Stimulated activated CD8-positive, alpha-beta memory T cell treated with anti-CD3 and anti-CD28 coated beads, Interleukin-12 subunit alpha, Interleukin-12 subunit beta, amount 100 ng/mL, for 1 hour (primary cell): ENCODE measurements around the gene ARHGAP20.

ENCODE experiments used
- DNase-seq: peaks from one replicate; pipeline ENCODE4 v3.0.0-alpha.2; 2020; ENCODE audit warnings: low read depth

ARHGAP20 gene

GRCh38 chr11:110614031-110614430 is 98.2 kb downstream of the ARHGAP20 start:
- no peak for DNase-seq

- DNase-seq: no peak
Observed at GRCh38 chr11:110613197-110613918, 98.9 kb downstream of the ARHGAP20 start.

- no peak for DNase-seq
Observed at GRCh38 chr11:110606415-110606814, 105.8 kb downstream of the ARHGAP20 start.

- DNase-seq: no peak
Observed at GRCh38 chr11:110601936-110602335, 110.3 kb downstream of the ARHGAP20 start.

- DNase-seq: no peak
Observed at GRCh38 chr11:110600322-110600721, 111.9 kb downstream of the ARHGAP20 start.

GRCh38 chr11:110599207-110599606 is 113.0 kb downstream of the ARHGAP20 start:
- no peak for DNase-seq

GRCh38 chr11:110598725-110599124 is 113.5 kb downstream of the ARHGAP20 start:
- DNase-seq: no peak

- no peak for DNase-seq
Observed at GRCh38 chr11:110587972-110588371, 124.3 kb downstream of the ARHGAP20 start.

- DNase-seq: no peak
Observed at GRCh38 chr11:110587129-110587528, 125.1 kb downstream of the ARHGAP20 start.

- no peak for DNase-seq
Observed at GRCh38 chr11:110584150-110584549, 128.1 kb downstream of the ARHGAP20 start.

- no peak for DNase-seq
Observed at GRCh38 chr11:110582728-110583432, 129.4 kb downstream of the ARHGAP20 start.

GRCh38 chr11:110580571-110580970 is 131.7 kb downstream of the ARHGAP20 start:
- no peak for DNase-seq

- DNase-seq: no peak
Observed at GRCh38 chr11:110573411-110573810, 138.8 kb downstream of the ARHGAP20 start.

- no peak for DNase-seq
Observed at GRCh38 chr11:110571081-110571720, 141.0 kb downstream of the ARHGAP20 start.

GRCh38 chr11:110566577-110566976 is 145.7 kb downstream of the ARHGAP20 start:
- DNase-seq: no peak

- DNase-seq: no peak
Observed at GRCh38 chr11:110565357-110566336, 146.6 kb downstream of the ARHGAP20 start.

GRCh38 chr11:110564676-110565356 is 147.4 kb downstream of the ARHGAP20 start:
- no peak for DNase-seq

- no peak for DNase-seq
Observed at GRCh38 chr11:110544779-110545178, 167.5 kb downstream of the ARHGAP20 start.

GRCh38 chr11:110538154-110538553 is 174.1 kb downstream of the ARHGAP20 start:
- no peak for DNase-seq

- DNase-seq: no peak
Observed at GRCh38 chr11:110530900-110531741, 181.1 kb downstream of the ARHGAP20 start.
